HG03521 (cell line): ENCODE data around the gene CPNE4.

Source experiments
- ATAC-seq: cut with Tn5 transposase; IDR thresholded peaks from one replicate; pipeline ENCODE4 v1.9.1; 2021; ENCODE audit warnings: mild to moderate bottlenecking, moderate library complexity; ENCODE audit not compliant: unreplicated experiment

CPNE4 gene

DNA sequence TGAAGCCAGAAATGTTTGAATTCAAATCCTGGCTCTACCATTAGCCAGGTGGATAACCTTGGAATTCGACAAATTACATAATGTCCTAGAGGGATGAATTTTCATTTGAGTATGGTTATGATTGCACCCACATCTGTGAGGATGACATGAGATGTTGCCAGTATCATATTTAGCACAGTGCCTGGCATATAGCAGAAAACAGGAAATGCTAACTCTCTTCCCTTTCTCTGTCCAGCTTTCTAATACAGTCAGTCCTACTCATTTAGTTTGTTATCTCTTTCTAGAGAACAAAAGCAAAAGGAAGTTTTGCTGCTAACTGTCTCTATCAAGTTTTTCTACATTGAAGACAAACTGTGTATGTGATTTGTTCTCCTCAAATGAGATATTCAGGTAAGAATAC is 231.7 kb downstream of the CPNE4 start:
- no peak for ATAC-seq

DNA sequence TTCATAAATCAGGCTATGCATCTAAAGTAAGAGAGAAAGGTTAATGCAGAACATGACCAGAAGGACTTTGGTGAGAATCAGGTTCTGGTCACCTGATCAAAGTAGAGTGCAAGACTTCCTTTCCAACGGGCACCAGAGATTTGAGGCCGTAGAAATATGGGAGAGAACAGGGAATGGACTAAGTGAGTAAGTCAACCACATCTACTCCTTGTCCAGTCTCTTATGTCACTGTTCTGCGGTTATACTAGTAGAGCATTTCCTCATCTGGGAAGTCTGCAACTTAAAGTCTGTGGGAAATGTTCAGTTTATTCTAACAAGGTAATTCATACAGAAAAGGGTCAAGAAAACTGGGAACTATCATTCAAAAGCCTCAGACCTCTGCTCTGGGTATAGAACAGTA is 232.8 kb downstream of the CPNE4 start:
- ATAC-seq, result no peak

DNA sequence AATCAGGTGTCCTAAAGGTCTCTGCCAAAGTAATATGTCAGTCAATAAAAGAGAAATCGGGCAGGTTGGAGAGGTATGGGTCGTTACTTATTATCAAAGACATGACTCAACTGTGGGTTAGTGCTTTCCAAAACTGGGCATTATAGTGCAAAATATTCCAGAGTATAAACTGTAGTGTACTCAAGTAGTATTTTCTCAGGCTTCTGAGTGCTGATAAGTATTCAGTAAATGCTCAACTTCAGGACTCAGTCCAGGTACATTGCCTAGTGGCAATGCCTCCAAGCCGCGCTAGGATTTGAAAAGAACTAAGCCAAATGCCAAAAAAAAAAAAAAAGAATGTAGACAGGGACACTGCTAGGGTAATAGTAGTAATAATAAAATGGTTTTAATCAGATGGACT is 233.2 kb downstream of the CPNE4 start:
- ATAC-seq, result no peak

DNA sequence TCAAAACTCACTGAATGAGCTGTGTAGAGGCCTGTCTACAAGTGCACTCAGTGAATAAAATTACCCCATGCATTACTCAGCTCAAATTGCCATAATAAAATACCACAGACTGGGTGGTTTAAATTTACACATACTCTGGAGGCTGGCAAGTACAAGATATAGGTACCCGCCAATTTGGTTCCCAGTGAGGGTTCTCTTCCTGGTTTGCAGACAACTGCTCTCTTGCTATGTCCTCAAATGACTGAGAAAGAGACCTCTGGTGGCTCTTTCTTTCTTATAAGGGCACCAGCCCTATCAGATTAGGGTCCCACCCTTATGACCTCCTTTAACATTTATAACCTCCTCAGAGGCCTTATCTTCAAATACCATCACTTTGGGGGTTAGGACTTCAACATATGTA is 237.0 kb downstream of the CPNE4 start:
- no peak for ATAC-seq

DNA sequence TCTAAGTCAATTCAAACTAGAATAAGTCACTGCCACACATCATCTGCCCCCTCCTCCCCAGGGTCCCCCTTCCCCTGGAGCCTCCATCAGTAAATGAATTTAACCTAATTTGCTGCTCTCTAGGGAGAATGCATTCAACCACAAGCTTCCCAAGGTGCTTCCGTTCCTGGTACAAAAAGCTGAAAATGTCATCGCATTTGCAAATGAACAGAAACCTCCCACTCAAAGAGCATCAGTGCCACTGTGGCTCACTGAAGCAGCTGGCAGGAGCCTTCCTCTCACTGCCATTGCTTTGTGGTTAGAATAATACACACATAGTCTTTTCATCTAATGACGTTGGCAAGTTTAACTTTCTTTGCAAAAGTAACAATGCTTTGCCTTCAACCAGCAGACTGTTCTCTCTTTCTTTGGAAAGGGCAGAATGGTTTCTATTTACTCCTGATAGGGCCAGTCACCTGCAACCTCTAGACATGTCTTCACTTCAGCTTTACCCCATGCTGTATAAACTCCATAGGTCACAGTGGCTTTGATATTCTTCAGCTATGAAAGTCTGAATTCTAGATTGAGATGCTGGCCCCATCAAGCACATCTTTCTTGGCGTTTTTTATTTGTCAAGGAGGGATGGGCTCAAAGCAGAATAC is 238.1 kb downstream of the CPNE4 start:
- ATAC-seq, result no peak

DNA sequence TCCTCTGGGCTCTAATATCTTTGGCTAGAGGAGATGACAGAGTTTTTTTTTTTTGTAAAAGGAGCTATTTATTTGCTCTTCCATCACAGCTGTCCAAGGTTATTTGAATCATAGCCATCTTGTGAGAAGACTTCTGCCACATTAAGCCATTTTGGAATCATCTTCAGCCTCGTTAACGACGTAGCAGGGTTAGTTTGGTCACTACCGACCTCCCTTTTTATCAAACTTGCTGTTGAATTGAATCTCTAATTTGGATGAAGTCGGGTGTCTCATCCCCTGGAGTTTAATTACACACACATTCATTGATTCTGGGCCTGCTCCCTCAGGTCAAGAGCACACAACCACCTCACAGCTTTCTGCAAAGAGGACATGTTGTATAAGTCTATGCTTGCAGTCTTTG is 238.7 kb downstream of the CPNE4 start:
- ATAC-seq, result no peak

DNA sequence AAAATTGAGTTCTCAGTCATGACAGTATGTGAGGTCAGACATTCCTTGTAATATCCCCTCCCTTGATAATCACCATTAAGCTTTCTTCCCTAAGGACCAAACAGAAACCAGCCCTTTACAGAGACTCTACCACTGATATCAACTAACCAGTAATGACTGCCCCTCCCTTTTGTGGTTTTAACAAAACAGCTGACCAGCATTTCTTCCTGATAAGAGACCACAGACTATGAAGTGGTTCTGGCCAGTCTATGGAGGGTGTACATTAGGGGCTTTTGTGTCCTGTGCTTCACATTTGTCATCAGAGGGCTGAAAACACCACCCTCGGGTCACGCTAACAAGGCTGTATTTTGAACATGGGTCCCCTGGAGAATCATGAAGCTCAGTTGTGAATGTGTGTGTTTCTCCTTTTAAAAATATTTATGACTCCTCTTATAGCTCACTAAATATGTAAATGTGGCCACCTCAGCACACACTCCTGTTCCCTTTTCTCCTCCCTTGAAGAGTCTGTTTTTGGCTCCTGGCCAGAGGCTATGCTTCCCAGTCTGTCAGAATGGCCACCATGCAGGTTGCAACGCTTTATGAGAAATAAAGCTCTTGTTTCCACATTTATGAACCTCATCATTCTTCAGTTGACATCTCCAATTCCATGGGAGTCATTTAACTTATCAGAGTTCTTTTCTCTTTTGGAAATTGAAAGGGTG is 239.3 kb downstream of the CPNE4 start:
- ATAC-seq, result no peak

DNA sequence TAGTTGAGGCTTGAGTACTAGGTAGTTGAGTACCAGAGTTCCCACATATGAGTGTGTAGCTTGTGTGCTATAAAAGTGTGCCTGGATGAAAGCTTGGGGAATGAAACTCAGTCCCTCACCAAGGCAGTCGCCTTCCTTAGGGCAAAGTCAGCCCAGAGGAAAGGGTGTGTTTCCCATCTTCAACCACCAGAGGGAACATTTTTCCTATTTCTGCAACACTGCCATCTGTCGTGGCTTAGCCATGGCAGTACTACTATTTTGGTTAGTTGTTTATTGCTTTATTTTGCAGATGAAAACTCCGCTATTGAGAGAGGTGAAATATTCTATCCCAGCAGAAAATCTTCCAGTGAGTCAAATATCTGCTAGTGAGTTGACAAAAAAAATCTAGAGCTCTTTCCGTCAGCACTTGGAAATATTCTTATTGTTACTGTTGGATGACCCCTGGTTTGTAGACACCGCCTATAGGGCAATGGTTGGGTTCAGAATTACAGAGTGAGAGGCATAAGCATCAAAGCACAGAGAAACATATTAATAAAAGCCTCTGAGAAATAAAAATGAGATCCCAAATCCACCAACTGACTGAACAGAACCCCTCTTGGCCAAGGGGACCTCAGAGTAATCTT is 239.9 kb downstream of the CPNE4 start:
- peak; percentile 71 for ATAC-seq

DNA sequence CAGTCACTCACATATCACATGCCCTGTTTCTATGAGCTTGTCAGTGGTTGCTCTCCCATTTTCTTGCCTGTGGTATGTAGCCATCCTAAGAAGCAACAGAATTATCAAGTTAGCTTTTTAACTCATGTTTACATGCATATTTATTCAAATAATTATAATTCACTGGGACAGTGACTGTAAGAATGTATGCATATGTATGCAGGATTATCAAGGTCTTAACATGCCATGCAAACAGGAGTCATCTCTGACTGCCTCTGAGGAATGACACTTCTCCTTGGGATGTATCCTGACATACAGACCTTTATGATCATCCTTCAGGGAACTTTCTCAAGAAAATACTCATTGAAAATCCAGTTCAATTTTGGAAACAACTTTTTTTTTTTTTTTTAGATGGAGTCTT is 240.9 kb downstream of the CPNE4 start:
- ATAC-seq, result no peak

DNA sequence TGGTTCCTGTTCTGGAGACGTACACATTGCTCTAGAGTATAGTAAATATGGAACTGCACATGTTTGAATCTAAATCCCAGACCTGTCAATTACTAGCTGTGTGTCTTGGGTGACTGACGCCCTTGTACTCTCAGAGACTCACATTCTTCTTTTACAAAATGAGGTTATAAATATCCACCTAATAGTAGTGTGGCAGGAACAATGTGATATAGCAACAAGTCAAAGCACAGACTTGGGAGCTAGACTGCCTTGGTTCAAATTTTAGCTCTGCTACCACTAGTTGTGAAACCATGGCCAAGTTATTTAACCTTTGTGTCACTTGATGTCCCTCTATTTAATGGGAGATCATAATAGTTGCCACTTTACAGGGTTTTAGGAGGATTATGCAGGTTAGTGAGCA is 245.6 kb downstream of the CPNE4 start:
- ATAC-seq, result no peak

DNA sequence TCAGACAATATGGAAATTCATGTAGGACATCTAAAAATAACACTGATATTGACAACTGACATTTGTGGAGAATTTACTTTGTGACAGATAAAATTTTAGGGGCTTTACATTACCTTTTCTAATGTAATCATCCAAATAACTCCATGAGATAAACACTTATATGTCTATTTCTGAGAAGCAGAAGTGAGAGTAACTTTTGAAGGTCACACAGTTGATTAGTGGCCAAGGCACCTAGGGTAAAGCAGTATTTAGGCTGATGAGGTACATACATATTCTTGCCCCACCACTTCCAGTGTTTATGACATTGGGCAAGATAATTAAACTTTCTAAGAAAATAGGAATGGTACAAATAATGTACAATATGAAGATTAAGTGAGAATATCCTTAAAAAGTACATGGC is 248.4 kb downstream of the CPNE4 start:
- ATAC-seq, result no peak

DNA sequence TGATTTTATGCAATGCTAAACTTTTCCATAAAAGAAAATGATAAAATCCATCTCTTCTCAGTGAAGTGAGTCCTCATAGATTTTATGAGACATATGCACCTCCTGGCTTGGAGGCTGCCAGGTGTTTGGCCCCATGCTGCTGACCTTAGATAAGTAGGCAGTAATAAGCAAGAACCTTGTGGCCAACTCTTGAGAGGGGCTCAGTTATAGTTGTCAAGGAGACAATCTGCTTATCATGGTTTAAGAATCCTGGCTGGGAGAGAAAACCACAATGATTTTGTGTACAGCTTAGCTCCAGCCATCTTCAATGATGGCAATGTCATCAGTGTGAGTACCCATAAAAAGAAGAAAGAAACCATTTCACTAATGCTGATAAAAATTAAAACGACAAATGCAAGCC is 252.1 kb downstream of the CPNE4 start:
- no peak for ATAC-seq

DNA sequence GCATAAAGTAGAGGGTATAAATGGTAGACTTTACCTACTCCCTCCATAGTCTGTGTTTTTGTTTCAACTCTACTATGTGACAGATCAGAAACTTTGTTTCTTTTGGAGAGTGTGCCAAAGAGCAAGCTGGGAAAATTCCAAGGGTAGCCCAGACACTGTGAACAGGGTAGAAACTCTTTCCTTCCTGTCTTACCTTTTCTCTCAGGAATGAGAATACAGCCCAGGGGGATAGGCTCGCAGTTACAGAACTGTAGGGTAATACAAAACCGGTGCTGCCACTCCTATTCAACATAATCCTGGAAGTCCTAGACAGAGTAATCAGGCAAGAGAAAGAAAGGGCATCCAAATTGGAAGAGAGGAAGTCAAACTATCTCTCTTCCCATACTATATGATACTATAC is 256.3 kb downstream of the CPNE4 start:
- ATAC-seq, result no peak

DNA sequence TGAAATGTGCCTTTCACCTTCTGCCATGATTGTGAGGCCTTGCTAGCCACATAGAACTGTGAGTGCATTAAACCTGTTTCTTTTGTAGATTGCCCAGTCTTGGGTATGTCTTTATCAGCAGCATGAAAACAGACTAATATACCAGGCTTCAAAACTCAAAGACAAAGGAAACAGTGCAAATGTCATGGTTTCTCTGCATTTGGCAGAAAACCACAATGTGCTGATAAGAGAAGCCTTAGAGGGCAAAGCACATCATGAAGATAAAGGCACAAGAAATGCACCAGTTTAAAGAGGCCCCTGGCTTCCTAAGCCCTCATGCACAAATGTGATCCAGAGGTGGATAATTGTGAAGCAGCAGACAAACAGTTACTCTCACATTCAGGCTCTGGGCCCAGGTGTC is 259.2 kb downstream of the CPNE4 start:
- no peak for ATAC-seq

DNA sequence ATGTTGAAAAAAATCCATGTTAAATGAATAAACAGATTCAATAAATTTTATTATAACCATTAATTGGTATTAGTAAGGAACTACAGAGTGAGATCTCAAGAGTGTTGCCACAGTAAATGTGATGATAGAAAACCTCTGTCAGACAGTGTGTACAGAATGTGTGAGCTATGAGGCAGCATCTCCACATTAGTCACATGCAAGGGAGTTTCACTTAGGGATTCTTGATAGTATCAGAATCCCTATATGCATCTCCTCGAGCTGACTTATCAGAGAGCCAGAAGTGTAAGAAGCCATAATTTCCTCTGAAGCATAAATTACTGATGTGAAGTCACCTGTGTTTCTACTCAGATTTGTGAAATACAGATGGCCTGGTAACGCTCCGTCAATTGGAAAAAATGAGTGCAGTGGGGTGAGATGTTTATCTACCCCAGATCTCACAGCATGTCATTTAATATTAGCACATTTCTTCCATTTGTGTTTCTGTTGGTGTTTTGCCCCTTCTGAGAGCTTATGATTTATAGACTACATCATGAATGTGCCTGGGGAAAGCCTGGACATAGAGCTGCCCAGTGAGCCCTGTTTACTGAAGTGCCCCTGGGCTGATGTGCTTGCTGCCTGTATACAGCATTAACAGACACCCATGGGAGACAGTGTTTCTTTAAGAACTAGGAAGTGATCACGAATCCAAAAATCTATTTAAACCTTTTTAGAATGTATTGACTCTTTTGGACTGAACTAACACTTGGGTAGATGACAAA is 262.4 kb downstream of the CPNE4 start:
- no peak for ATAC-seq

DNA sequence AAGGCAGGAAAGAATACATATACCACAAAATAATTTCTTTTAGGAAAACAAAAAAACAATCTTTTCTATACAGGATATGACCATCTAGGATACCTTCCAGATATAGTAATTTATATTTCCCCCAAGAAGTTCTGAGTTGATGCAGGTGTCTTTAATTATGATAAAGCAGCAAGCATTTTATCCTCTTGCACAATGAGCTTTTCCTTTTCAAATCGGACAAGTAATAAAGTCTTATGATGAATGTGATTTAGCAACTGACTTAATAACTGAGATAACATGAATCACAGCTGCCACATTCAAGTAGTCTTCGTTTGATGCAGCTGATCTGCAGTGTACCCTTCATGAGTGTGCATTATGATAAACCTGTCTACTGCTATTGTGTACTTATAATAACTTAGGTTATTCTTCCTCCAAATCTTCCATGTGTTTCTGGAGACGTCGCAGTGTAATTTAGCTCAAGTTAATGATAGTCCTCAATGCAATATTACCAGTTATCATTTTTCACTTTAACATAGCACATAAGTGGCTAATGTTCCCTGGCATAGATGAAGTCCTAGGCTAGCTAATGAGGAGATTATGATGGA is 271.7 kb downstream of the CPNE4 start:
- ATAC-seq, result no peak

DNA sequence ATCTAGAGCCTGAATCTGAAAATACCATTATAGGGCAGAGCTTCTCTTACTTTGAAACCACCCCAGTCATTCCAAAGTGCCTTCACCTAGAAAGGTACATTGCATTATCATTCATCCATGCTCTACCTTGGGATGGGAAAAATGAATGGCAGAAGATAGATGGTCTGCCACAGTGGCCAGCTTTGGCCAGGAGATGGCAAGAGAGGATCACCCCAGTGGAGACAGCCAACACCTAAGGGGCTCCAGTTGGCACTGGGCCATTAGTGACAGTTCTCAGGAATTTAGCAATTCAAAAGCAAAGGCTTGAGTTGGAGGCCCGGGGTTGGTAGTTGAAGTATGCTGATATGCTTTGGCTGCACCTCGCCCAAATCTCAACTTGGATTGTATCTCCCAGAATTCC is 278.4 kb downstream of the CPNE4 start:
- ATAC-seq, result no peak

DNA sequence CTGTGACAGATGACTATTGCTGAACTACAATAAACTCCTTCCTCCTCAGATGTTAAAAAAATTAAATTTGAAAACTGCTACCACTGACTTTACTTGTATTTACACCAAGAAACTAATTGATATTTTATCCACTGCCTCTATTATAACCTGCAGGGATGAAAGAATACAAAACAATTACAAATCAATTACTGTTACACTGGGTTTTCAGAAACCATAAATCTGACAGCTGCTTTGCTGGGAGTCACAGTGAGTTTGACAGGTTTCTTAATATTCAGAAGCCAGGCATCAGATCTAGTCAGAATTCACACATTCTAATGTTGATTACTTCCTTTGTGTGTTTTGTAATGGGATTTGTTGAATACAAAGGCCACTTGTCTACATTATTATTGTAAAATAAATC is 279.4 kb downstream of the CPNE4 start:
- no peak for ATAC-seq

DNA sequence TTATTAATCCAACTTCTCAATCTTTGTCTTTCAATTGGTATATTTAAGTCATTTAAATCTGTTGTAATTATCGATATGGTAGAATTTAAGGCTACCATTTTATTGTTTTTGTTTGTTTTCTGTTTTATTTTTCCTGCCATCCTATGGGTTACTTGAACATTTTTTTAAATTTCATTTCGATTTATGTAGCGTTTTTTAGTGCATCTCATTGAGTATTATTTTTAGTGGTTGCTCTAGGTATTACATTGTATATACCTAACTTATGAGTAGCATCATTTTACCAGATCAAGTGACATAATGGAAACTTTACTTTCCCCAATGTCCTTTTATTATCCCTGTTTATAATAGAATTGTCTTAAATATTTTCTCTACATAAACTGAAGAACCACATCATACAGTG is 284.6 kb downstream of the CPNE4 start:
- ATAC-seq, result no peak

DNA sequence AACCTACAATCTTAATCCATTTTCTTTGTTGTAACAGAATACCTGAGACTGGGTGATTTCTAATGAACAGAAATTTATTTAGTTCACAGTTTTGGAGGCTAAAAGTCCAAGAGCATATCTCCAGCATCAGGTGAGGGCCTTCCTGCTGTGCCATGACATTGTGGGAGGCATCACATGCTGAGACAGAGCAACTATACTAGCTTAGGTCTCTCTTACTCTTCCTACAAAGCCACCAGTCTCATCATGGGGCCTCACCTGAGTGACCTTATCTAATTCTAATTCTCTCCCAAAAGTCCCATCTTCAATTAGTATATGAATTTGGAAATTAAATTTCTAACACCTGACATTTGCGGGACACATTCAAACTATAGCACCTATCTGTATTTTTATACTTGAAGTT is 285.0 kb downstream of the CPNE4 start:
- ATAC-seq, result no peak

DNA sequence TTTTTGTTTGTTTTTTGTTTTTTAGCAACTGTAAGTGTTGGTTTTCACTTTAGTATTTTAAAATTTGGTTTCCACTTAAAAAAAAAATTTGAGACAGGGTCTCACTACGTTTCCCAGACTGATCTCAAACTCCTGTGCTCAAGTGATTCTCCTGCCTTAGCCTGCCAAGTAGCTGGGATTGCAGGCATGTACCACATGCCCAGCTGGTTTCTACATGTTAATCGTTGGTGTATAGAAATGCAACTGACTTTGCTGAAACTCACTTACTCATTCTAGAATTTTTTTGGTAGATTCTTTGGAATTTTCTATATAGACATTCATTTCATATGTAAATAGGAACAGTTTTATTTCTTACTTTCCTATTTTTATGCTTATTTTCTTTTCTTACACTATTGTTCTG is 287.3 kb downstream of the CPNE4 start:
- ATAC-seq, result no peak
